ENCODE measurements around the gene UGT1A3.

UGT1A3 gene

GRCh38 chr2:233807966-233808935, 79.4 kb downstream of the UGT1A3 start:
- Histone ChIP-seq H3K4me1 (ENCODE audit: control insufficient read depth, insufficient read depth, low read length, poor library complexity, severe bottlenecking) (no peaks in the 10 kb centered on the region), H3K27ac (ENCODE audit: low read depth, low read length, severe bottlenecking) (no peak overlapping the region), H3K36me3 (ENCODE audit: control insufficient read depth, insufficient read depth, low read length) (no peaks in the 10 kb centered on the region), H3K4me3 (ENCODE audit: extremely low read depth, insufficient read depth, low read length, poor library complexity, severe bottlenecking) (no peak overlapping the region), H3K9me3 (ENCODE audit: control insufficient read depth, low read length) (no peaks in the 10 kb centered on the region)
- 80 to 91% methylated on average over 6 of the region's 10 CpGs for WGBS, 2 experiments (ENCODE audit: insufficient coverage in 2 of 2)

GRCh38 chr2:233810385-233810784, 81.5 kb downstream of the UGT1A3 start:
- Histone ChIP-seq H3K27ac (ENCODE audit: low read depth, low read length, severe bottlenecking) (no peak overlapping the region), H3K4me1 (ENCODE audit: control insufficient read depth, insufficient read depth, low read length, poor library complexity, severe bottlenecking) (no peaks in the 10 kb centered on the region), H3K9me3 (ENCODE audit: control insufficient read depth, low read length) (no peaks in the 10 kb centered on the region), H3K36me3 (ENCODE audit: control insufficient read depth, insufficient read depth, low read length) (no peaks in the 10 kb centered on the region), H3K4me3 (ENCODE audit: extremely low read depth, insufficient read depth, low read length, poor library complexity, severe bottlenecking) (no peak overlapping the region)
- WGBS, 2 experiments (ENCODE audit: insufficient coverage in 2 of 2), result 80 to 83% methylated on average over 5 to 6 of the region's 6 CpGs

- Histone ChIP-seq H3K4me3 (ENCODE audit: extremely low read depth, insufficient read depth, low read length, poor library complexity, severe bottlenecking) (no peak overlapping the region), H3K36me3 (ENCODE audit: control insufficient read depth, insufficient read depth, low read length) (no peaks in the 10 kb centered on the region), H3K9me3 (ENCODE audit: control insufficient read depth, low read length) (no peaks in the 10 kb centered on the region), H3K27ac (ENCODE audit: low read depth, low read length, severe bottlenecking) (no peak overlapping the region), H3K4me1 (ENCODE audit: control insufficient read depth, insufficient read depth, low read length, poor library complexity, severe bottlenecking) (no peaks in the 10 kb centered on the region)
- 77 to 92% methylated on average over 2 of the region's 4 CpGs for WGBS, 2 experiments (ENCODE audit: insufficient coverage in 2 of 2)
These were observed 82.2 kb downstream of the UGT1A3 start for GRCh38 chr2:233811087-233811486.

- 92 to 95% methylated on average over 2 to 4 of the region's 8 CpGs for WGBS, 2 experiments (ENCODE audit: insufficient coverage in 2 of 2)
- Histone ChIP-seq H3K4me3 (ENCODE audit: extremely low read depth, insufficient read depth, low read length, poor library complexity, severe bottlenecking) (no peak overlapping the region), H3K4me1 (ENCODE audit: control insufficient read depth, insufficient read depth, low read length, poor library complexity, severe bottlenecking) (no peaks in the 10 kb centered on the region), H3K9me3 (ENCODE audit: control insufficient read depth, low read length) (no peaks in the 10 kb centered on the region), H3K36me3 (ENCODE audit: control insufficient read depth, insufficient read depth, low read length) (no peaks in the 10 kb centered on the region), H3K27ac (ENCODE audit: low read depth, low read length, severe bottlenecking) (no peak overlapping the region)
These were observed 82.9 kb downstream of the UGT1A3 start for GRCh38 chr2:233811732-233812131.

GRCh38 chr2:233813236-233814055, 84.6 kb downstream of the UGT1A3 start:
- no peaks in the 10 kb centered on the region for H3K36me3 ChIP-seq (ENCODE audit: control insufficient read depth, insufficient read depth, low read length)
- no peak overlapping the region for H3K4me3 ChIP-seq (ENCODE audit: extremely low read depth, insufficient read depth, low read length, poor library complexity, severe bottlenecking)
- H3K9me3 ChIP-seq (ENCODE audit: control insufficient read depth, low read length), result no peaks in the 10 kb centered on the region
- 78 to 93% methylated on average over 2 of the region's 3 CpGs for WGBS, 2 experiments (ENCODE audit: insufficient coverage in 2 of 2)
- H3K27ac ChIP-seq (ENCODE audit: low read depth, low read length, severe bottlenecking), result no peak overlapping the region
- no peaks in the 10 kb centered on the region for H3K4me1 ChIP-seq (ENCODE audit: control insufficient read depth, insufficient read depth, low read length, poor library complexity, severe bottlenecking)

DNA sequence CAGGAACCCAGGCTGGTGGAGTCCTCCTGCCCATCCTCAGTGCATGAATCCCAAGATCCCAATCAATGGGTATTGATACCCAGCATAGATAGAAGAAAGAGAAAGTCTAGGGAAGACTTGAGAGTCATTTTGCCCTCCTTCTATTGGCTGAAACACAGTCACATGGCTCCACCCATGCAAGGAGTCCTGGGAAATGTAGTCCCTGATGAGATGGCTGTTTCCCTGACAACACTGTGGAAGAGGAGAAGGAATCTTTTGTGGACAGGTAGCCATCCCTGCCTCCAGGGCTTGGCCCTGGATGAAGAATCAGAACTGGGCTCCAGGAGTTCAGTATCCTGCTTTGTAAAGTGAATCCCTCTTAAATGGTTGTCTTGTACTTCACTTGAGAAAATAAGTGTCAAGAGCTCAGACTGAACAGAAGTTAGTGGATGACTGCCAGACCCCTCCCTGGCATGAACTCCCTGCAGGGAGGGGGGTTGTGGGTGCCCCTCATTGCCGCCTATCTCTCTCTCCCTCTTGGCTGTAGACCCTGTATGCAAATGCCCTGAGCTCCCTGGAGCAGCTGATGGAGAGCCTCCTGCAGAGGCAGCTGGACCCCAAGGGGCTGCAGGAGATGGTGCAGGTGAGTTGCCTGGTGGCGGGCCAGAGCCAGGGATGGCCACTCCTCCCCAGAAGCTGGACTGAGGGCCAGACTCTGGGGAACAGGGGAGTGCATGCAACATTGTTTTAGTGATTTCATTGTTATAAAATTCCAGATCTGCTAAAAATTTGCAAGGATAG, 85.4 kb downstream of the UGT1A3 start:
- no peaks in the 10 kb centered on the region for H3K36me3 ChIP-seq (ENCODE audit: control insufficient read depth, insufficient read depth, low read length)
- no peak overlapping the region for H3K27ac ChIP-seq (ENCODE audit: low read depth, low read length, severe bottlenecking)
- WGBS, 2 experiments (ENCODE audit: insufficient coverage in 2 of 2), result 79 to 100% methylated on average over 1 to 2 of the region's 2 CpGs
- H3K4me1 ChIP-seq (ENCODE audit: control insufficient read depth, insufficient read depth, low read length, poor library complexity, severe bottlenecking), result no peaks in the 10 kb centered on the region
- H3K9me3 ChIP-seq (ENCODE audit: control insufficient read depth, low read length), result no peaks in the 10 kb centered on the region
- no peak overlapping the region for H3K4me3 ChIP-seq (ENCODE audit: extremely low read depth, insufficient read depth, low read length, poor library complexity, severe bottlenecking)

- Histone ChIP-seq H3K36me3 (ENCODE audit: control insufficient read depth, insufficient read depth, low read length) (no peaks in the 10 kb centered on the region), H3K4me3 (ENCODE audit: extremely low read depth, insufficient read depth, low read length, poor library complexity, severe bottlenecking) (no peak overlapping the region), H3K27ac (ENCODE audit: low read depth, low read length, severe bottlenecking) (no peak overlapping the region), H3K9me3 (ENCODE audit: control insufficient read depth, low read length) (no peaks in the 10 kb centered on the region), H3K4me1 (ENCODE audit: control insufficient read depth, insufficient read depth, low read length, poor library complexity, severe bottlenecking) (no peaks in the 10 kb centered on the region)
- WGBS, 2 experiments (ENCODE audit: insufficient coverage in 2 of 2), result 100% methylated on average over 1 of the region's 6 CpGs; no CpG with 5 or more reads in 1 of the 2 experiments
These were observed 87.0 kb downstream of the UGT1A3 start for GRCh38 chr2:233815861-233816260.

DNA sequence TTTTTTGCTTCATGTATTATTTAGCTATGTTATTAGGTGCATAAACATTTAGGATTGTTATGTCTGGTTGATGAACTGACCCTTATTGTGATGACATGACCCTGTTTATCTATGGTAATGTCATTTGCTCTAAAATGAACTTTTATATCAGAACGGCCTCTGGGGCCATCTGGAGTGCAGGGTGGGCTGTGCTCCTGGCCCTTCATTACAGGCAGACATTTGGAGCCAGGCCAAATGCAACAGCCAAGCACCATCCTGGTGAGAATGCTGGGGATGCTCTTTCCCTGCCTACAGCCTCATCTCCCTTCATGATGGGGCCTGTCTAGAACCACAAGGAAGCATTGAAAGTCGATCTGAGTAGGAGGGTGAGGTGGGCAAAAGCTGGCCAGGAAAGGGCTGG, 87.5 kb downstream of the UGT1A3 start:
- Histone ChIP-seq H3K9me3 (ENCODE audit: control insufficient read depth, low read length) (no peaks in the 10 kb centered on the region), H3K4me3 (ENCODE audit: extremely low read depth, insufficient read depth, low read length, poor library complexity, severe bottlenecking) (no peak overlapping the region), H3K27ac (ENCODE audit: low read depth, low read length, severe bottlenecking) (no peak overlapping the region), H3K4me1 (ENCODE audit: control insufficient read depth, insufficient read depth, low read length, poor library complexity, severe bottlenecking) (no peaks in the 10 kb centered on the region), H3K36me3 (ENCODE audit: control insufficient read depth, insufficient read depth, low read length) (no peaks in the 10 kb centered on the region)
- WGBS, 2 experiments (ENCODE audit: insufficient coverage in 2 of 2), result 86 to 88% methylated on average over 1 of the region's 2 CpGs

- Histone ChIP-seq H3K27ac (ENCODE audit: low read depth, low read length, severe bottlenecking) (no peak overlapping the region), H3K4me1 (ENCODE audit: control insufficient read depth, insufficient read depth, low read length, poor library complexity, severe bottlenecking) (no peaks in the 10 kb centered on the region), H3K4me3 (ENCODE audit: extremely low read depth, insufficient read depth, low read length, poor library complexity, severe bottlenecking) (no peak overlapping the region), H3K9me3 (ENCODE audit: control insufficient read depth, low read length) (no peaks in the 10 kb centered on the region), H3K36me3 (ENCODE audit: control insufficient read depth, insufficient read depth, low read length) (no peaks in the 10 kb centered on the region)
- 100% methylated on average over 3 of the region's 4 CpGs; no CpG with 5 or more reads in 1 of the 2 experiments for WGBS, 2 experiments (ENCODE audit: insufficient coverage in 2 of 2)
These were observed 87.9 kb downstream of the UGT1A3 start for GRCh38 chr2:233816771-233817170.

GRCh38 chr2:233817361-233817911, 88.6 kb downstream of the UGT1A3 start:
- Histone ChIP-seq H3K9me3 (ENCODE audit: control insufficient read depth, low read length) (no peaks in the 10 kb centered on the region), H3K4me3 (ENCODE audit: extremely low read depth, insufficient read depth, low read length, poor library complexity, severe bottlenecking) (no peak overlapping the region), H3K36me3 (ENCODE audit: control insufficient read depth, insufficient read depth, low read length) (no peaks in the 10 kb centered on the region), H3K27ac (ENCODE audit: low read depth, low read length, severe bottlenecking) (no peak overlapping the region), H3K4me1 (ENCODE audit: control insufficient read depth, insufficient read depth, low read length, poor library complexity, severe bottlenecking) (no peaks in the 10 kb centered on the region)
- 83 to 90% methylated on average over 3 of the region's 3 CpGs for WGBS, 2 experiments (ENCODE audit: insufficient coverage in 2 of 2)

All from mesodermal cell (in vitro differentiated cells).